Testis (tissue), 3 donors: Measurements from ENCODE around the gene CACNA1E. TPM values are rescaled to one million over a fixed set of nuclear protein-coding genes. Genes with fewer than 3 reads are reported as not detected.

Source experiments
- DNase-seq: peaks from one replicate; pipeline ENCODE4 v3.0.0-alpha.2; 2019
- H3K27ac ChIP-seq, 2 donors: fragments of 200-600 bp; sonication (generic); one replicate each; pipeline ENCODE4 v1.5.1; 2019
- H3K27me3 ChIP-seq: fragments of 200-600 bp; sonication (generic); one replicate; pipeline ENCODE4 v1.5.1; 2019
- H3K36me3 ChIP-seq: fragments of 200-600 bp; sonication (generic); one replicate; pipeline ENCODE4 v1.5.1; 2017; ENCODE audit warnings: low read depth; ENCODE audit errors: missing control alignments
- H3K4me1 ChIP-seq: fragments of 200-600 bp; sonication (generic); one replicate; pipeline ENCODE4 v1.5.1; 2019
- H3K4me3 ChIP-seq, 2 donors: fragments of 200-600 bp; sonication (generic); one replicate each; pipeline ENCODE4 v1.5.1; 2017 to 2019
- H3K9me3 ChIP-seq: fragments of 200-600 bp; sonication (generic); one replicate; pipeline ENCODE4 v1.5.1; 2017
- CTCF ChIP-seq, 3 experiments: fragments of 450-650 bp in 2 of 3; fragments of 200-600 bp in 1 of 3; sonication (generic) in 1 of 3; IDR thresholded peaks; one replicate each; pipeline ENCODE4 v1.5.1; 2016 to 2019; ENCODE audit warnings: antibody characterized with exemption in 3 of 3, mild to moderate bottlenecking in 2 of 3, moderate library complexity in 1 of 3
- POLR2A ChIP-seq: fragments of 450-650 bp; IDR thresholded peaks from one replicate; pipeline ENCODE4 v1.6.1; 2017; ENCODE audit warnings: antibody characterized with exemption, mild to moderate bottlenecking, moderate library complexity
- WGBS, 2 donors: methylation state at CpG; one replicate each; pipeline ENCODE4 v1.1.5; 2018; 5-methylcytosine and 5-hydroxymethylcytosine counted together
- intact Hi-C: fragments of 100-400 bp; cut with DNase I; formaldehyde crosslinking; loops from one replicate; pipeline ENCODE4 v1.15.1; 2023; ENCODE audit warnings: low total_unique reads
- polyA plus RNA-seq: library from polyadenylated mRNA; stranded (reverse); fragments of 350-450 nt; fragmentation: Illumina TruSeq; extraction: RNeasy Lipid Tissue Mini Kit (QIAGEN cat#74804); gene quantifications from one replicate; pipeline ENCODE4 v1.2.3, GENCODE V29; 2014; ENCODE audit warnings: low read depth, low replicate concordance; ENCODE audit not compliant: insufficient read depth
- total RNA-seq, 2 donors: library from RNA; depleted of rRNA; stranded (reverse); fragments of >200 nt; gene quantifications; one replicate each; pipeline ENCODE4 v1.2.3, GENCODE V29; 2016

CACNA1E gene
- total and polyA plus RNA-seq, 3 donors from 2014 or later = 2.4 to 12.6 (median 9.1) TPM

GRCh38 chr1:181451661-181452230, 31.6 kb upstream of the CACNA1E start:
- Histone ChIP-seq H3K9me3 (no peaks in the 10 kb centered on the region), H3K36me3 (no peaks in the 10 kb centered on the region), H3K4me1 (peaks cover 12% of the 10 kb centered on the region), H3K4me3 (no peak overlapping the region), H3K27me3 (no peaks in the 10 kb centered on the region), H3K27ac (peak overlapping the region; percentile 53 to 71)
- WGBS, 2 donors = 84 to 85% methylated on average over 4 of the region's 4 CpGs
- intact Hi-C loops = no loop called here
- TF ChIP-seq POLR2A (no peak), CTCF (IDR thresholded peaks at IDR 0.05) (no peak)
- no peak for DNase-seq

DNA sequence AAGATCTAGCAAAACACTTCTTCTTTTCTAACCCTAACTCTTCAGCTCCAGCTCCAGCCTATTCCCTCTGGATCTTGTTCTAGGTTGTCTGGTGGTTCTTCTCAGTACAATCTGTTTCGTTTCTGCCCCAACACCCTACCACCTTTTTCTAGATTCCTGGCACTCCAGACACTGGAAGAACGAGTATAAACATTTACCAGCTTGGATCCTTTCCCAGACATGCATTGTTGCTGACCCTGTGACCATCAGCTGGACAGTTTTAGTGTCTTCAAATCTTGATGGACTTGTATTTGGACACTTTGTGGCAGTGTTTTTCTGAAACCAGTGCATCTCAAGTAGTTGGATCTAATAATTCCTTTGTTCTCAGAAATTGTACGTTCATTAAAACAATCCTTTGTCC, 30.6 kb upstream of the CACNA1E start:
- Histone ChIP-seq H3K9me3 (no peaks in the 10 kb centered on the region), H3K4me1 (peaks cover 12% of the 10 kb centered on the region), H3K36me3 (no peaks in the 10 kb centered on the region), H3K27me3 (no peaks in the 10 kb centered on the region), H3K27ac (peak overlapping the region; percentile 53 to 71), H3K4me3 (no peak overlapping the region)
- peak; percentile 87 for DNase-seq
- TF ChIP-seq POLR2A (no peak), CTCF (IDR thresholded peaks at IDR 0.05) (no peak)
- 43 to 47% methylated on average over 3 of the region's 3 CpGs for WGBS, 2 donors
- intact Hi-C loops = no loop called here

DNA sequence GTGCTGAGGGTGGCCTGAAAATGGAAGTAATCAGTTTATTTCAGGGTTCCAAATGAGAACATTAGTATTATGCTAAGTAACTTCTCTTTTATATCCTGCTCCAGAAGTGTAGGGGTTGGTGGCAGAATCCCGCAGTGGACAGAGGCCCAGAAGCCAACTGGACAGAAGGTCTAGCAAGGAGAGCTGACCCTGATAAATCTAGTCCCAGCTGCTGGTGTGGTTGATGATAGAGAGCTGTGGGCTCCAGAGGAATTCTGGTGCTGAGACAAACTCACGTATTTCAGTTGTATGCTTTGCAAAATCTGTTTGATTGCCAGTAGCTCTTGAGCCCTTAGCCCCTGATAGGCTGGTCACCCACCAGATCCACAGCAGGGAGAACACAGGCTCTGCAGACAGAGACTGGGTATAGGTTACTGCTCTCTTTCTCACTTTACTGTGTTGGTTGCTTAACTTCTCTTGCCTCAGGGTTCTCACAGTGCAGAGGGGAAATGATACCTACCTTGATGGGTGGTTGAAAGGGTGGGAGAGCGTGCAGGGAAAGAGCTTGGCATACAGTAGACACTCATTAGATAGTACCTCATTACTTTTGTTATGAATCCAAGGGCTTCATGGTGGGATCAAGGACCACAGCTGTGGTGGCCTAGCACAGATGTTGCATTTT, 29.6 kb upstream of the CACNA1E start:
- Histone ChIP-seq H3K9me3 (no peaks in the 10 kb centered on the region), H3K4me1 (peaks cover 12% of the 10 kb centered on the region), H3K27me3 (no peaks in the 10 kb centered on the region), H3K4me3 (no peak overlapping the region), H3K27ac (peak overlapping the region; percentile 39 to 82), H3K36me3 (no peaks in the 10 kb centered on the region)
- WGBS, 2 donors = 65 to 69% methylated on average over 3 of the region's 3 CpGs
- no peak for DNase-seq
- intact Hi-C loops = no loop called here
- no peak for TF ChIP-seq CTCF (IDR thresholded peaks at IDR 0.05)
- no peak for TF ChIP-seq POLR2A

- intact Hi-C loops = no loop called here
- TF ChIP-seq CTCF (IDR thresholded peaks at IDR 0.05) = no peak
- TF ChIP-seq POLR2A = no peak
- no peak overlapping the region for H3K27ac ChIP-seq
- no peaks in the 10 kb centered on the region for H3K36me3 ChIP-seq
- peaks cover 12% of the 10 kb centered on the region for H3K4me1 ChIP-seq
- no peaks in the 10 kb centered on the region for H3K9me3 ChIP-seq
- 82% methylated on average over 3 of the region's 3 CpGs for WGBS, 2 donors
- H3K4me3 ChIP-seq = no peak overlapping the region
- DNase-seq = no peak
- no peaks in the 10 kb centered on the region for H3K27me3 ChIP-seq
Observed at GRCh38 chr1:181456551-181456950, 26.8 kb upstream of the CACNA1E start.

- no peak for DNase-seq
- H3K27ac ChIP-seq = no peak overlapping the region
- intact Hi-C loops = no loop called here
- H3K9me3 ChIP-seq = no peaks in the 10 kb centered on the region
- no peak overlapping the region for H3K4me3 ChIP-seq
- peaks cover 12% of the 10 kb centered on the region for H3K4me1 ChIP-seq
- H3K36me3 ChIP-seq = no peaks in the 10 kb centered on the region
- TF ChIP-seq CTCF (IDR thresholded peaks at IDR 0.05) (no peak), POLR2A (no peak)
- H3K27me3 ChIP-seq = no peaks in the 10 kb centered on the region
- WGBS, 2 donors = 59 to 65% methylated on average over 2 of the region's 2 CpGs
Observed at GRCh38 chr1:181458419-181458818, 24.9 kb upstream of the CACNA1E start.
